Stomach (tissue), 4 donors: ENCODE measurements around the gene TLE3.

Source experiments
- EP300 ChIP-seq: sonication (generic); formaldehyde crosslinking; IDR thresholded peaks from one replicate; pipeline ENCODE4 v1.6.1; 2017; ENCODE audit warnings: antibody characterized with exemption
- POLR2A ChIP-seq, 4 donors: fragments of 450-650 bp; IDR thresholded peaks; one replicate each; pipeline ENCODE4 v1.6.1; 2016; ENCODE audit warnings: antibody characterized with exemption in 4 of 4, control low read depth in 2 of 4, mild to moderate bottlenecking in 1 of 4, moderate library complexity in 1 of 4
- POLR2AphosphoS5 ChIP-seq, 3 donors: sonication (generic); formaldehyde crosslinking; IDR thresholded peaks; one replicate each; pipeline ENCODE4 v1.6.1; 2016; ENCODE audit warnings: antibody characterized with exemption in 3 of 3
- TF ChIP-seq, protein P1 (sequence below), 7 experiments: fragments of 450-650 bp in 4 of 7; fragments of 200-600 bp in 3 of 7; sonication (generic) in 3 of 7; IDR thresholded peaks; one replicate each; pipeline ENCODE4 v1.5.1; 2016 to 2019; ENCODE audit warnings: antibody characterized with exemption in 7 of 7, control low read depth in 2 of 7, mild to moderate bottlenecking in 1 of 7

- TF ChIP-seq, protein P1, sequence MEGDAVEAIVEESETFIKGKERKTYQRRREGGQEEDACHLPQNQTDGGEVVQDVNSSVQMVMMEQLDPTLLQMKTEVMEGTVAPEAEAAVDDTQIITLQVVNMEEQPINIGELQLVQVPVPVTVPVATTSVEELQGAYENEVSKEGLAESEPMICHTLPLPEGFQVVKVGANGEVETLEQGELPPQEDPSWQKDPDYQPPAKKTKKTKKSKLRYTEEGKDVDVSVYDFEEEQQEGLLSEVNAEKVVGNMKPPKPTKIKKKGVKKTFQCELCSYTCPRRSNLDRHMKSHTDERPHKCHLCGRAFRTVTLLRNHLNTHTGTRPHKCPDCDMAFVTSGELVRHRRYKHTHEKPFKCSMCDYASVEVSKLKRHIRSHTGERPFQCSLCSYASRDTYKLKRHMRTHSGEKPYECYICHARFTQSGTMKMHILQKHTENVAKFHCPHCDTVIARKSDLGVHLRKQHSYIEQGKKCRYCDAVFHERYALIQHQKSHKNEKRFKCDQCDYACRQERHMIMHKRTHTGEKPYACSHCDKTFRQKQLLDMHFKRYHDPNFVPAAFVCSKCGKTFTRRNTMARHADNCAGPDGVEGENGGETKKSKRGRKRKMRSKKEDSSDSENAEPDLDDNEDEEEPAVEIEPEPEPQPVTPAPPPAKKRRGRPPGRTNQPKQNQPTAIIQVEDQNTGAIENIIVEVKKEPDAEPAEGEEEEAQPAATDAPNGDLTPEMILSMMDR (IDR thresholded peaks at IDR 0.05): no peak
- TF ChIP-seq EP300 (no peak), POLR2A (IDR thresholded peaks at IDR 0.05) (no peak), POLR2AphosphoS5 (IDR thresholded peaks at IDR 0.05) (no peak)
Measured at GRCh38 chr15:70048578-70049514, 48.9 kb downstream of the TLE3 start.
